GM18909 (cell line): ENCODE data around the gene FNDC7.
"Not testable (repeated sequence)": the region's sequence is repeated elsewhere in the genome, so short reads cannot be mapped to it uniquely, and the experiment has no call there.

Experiments used
- ATAC-seq: cut with Tn5 transposase; IDR thresholded peaks from one replicate; pipeline ENCODE4 v1.9.1; 2021; ENCODE audit warnings: mild to moderate bottlenecking; ENCODE audit not compliant: unreplicated experiment, poor library complexity

FNDC7 gene

GRCh38 chr1:108695535-108695934 lies 17.2 kb upstream of the FNDC7 start:
- no peak for ATAC-seq

GRCh38 chr1:108699375-108700332 lies 13.1 kb upstream of the FNDC7 start:
- ATAC-seq = no peak

- no peak for ATAC-seq
These were observed 11.4 kb upstream of the FNDC7 start for GRCh38 chr1:108701176-108701849.

GRCh38 chr1:108702109-108702508 lies 10.6 kb upstream of the FNDC7 start:
- not testable (repeated sequence) for ATAC-seq

GRCh38 chr1:108703939-108704338 lies 8.8 kb upstream of the FNDC7 start:
- ATAC-seq = no peak

GRCh38 chr1:108704496-108704895 lies 8.2 kb upstream of the FNDC7 start:
- ATAC-seq = no peak

- ATAC-seq = no peak
These were observed 6.1 kb upstream of the FNDC7 start for GRCh38 chr1:108706643-108707042.

- no peak for ATAC-seq
These were observed 3.7 kb upstream of the FNDC7 start for GRCh38 chr1:108708691-108709660.

- no peak for ATAC-seq
These were observed 3.2 kb downstream of the FNDC7 start for GRCh38 chr1:108715932-108716331.

- no peak for ATAC-seq
These were observed 3.9 kb downstream of the FNDC7 start for GRCh38 chr1:108716437-108717230.

GRCh38 chr1:108717774-108718316 lies 5.1 kb downstream of the FNDC7 start:
- no peak for ATAC-seq

GRCh38 chr1:108718927-108719655 lies 6.4 kb downstream of the FNDC7 start:
- no peak for ATAC-seq

- no peak for ATAC-seq
These were observed 7.1 kb downstream of the FNDC7 start for GRCh38 chr1:108719656-108720435.

- no peak for ATAC-seq
These were observed 9.6 kb downstream of the FNDC7 start for GRCh38 chr1:108722292-108722691.

GRCh38 chr1:108725906-108726305 lies 13.2 kb downstream of the FNDC7 start:
- no peak for ATAC-seq

- ATAC-seq = no peak
These were observed 15.7 kb downstream of the FNDC7 start for GRCh38 chr1:108728327-108728923.

- ATAC-seq = no peak
These were observed 16.8 kb downstream of the FNDC7 start for GRCh38 chr1:108729481-108729880.
